Measurements from ENCODE around the gene COPS4. TPM values are rescaled to one million over a fixed set of nuclear protein-coding genes. Genes with fewer than 3 reads are reported as not detected.
"Not testable (repeated sequence)": the region's sequence is repeated elsewhere in the genome, so short reads cannot be mapped to it uniquely, and the experiment has no call there.

Gene COPS4
- total RNA-seq, 2 donors from 2014 or later: 55.2 to 58.1 TPM

DNA sequence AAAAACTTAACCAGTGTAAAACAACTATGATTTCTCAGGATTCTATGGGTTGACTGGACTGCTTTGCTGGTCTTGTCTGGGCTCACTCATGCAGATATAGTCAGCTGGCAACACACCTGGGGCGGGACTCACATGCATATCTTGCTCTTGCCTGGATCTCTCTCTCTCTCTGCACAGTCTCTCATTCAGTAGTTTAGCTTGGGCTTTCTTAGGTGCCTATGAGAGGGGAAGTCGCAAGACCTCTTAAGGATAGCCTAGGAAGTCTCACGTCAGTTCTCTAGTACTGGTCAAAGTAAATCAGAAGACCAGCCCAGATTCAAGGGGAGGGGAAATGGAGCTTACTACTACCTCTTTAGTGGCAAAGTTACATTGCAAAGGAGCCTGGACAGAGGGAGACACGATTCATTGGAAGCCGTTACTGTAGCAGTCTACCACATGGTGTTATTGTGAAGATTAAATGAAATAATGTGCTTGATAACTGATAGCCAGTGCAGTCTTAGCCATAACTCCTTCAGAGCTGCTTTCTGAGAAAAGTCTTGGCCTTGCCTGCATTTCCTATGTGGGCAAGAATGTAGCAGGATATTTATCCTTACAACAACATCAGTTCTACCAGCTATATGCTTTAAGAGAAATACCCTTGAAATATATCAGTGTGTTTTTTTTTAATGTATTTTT lies 2.1 kb downstream of the COPS4 start:
- H3K9me3 ChIP-seq: no peaks in the 10 kb centered on the region
- peaks cover 0 to 20% of the 10 kb centered on the region in 2 donors for H3K4me1 ChIP-seq
- H3K36me3 ChIP-seq: no peaks in the 10 kb centered on the region
- H3K27me3 ChIP-seq: no peaks in the 10 kb centered on the region
- TF ChIP-seq, protein P1, sequence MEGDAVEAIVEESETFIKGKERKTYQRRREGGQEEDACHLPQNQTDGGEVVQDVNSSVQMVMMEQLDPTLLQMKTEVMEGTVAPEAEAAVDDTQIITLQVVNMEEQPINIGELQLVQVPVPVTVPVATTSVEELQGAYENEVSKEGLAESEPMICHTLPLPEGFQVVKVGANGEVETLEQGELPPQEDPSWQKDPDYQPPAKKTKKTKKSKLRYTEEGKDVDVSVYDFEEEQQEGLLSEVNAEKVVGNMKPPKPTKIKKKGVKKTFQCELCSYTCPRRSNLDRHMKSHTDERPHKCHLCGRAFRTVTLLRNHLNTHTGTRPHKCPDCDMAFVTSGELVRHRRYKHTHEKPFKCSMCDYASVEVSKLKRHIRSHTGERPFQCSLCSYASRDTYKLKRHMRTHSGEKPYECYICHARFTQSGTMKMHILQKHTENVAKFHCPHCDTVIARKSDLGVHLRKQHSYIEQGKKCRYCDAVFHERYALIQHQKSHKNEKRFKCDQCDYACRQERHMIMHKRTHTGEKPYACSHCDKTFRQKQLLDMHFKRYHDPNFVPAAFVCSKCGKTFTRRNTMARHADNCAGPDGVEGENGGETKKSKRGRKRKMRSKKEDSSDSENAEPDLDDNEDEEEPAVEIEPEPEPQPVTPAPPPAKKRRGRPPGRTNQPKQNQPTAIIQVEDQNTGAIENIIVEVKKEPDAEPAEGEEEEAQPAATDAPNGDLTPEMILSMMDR (IDR thresholded peaks at IDR 0.05): no peak
- H3K4me3 ChIP-seq: no peak overlapping the region
- no peak overlapping the region for H3K27ac ChIP-seq
- no peak for DNase-seq (ENCODE audit: low spot score)

- H3K36me3 ChIP-seq: no peaks in the 10 kb centered on the region
- H3K27me3 ChIP-seq: no peaks in the 10 kb centered on the region
- H3K4me3 ChIP-seq: no peak overlapping the region
- DNase-seq (ENCODE audit: low spot score): no peak
- no peak overlapping the region for H3K27ac ChIP-seq
- no peaks in the 10 kb centered on the region for H3K9me3 ChIP-seq
- TF ChIP-seq, protein P1 (IDR thresholded peaks at IDR 0.05): no peak
- peaks cover 0 to 20% of the 10 kb centered on the region in 2 donors for H3K4me1 ChIP-seq
Measured at GRCh38 chr4:83040269-83040668, 5.3 kb downstream of the COPS4 start.

DNA sequence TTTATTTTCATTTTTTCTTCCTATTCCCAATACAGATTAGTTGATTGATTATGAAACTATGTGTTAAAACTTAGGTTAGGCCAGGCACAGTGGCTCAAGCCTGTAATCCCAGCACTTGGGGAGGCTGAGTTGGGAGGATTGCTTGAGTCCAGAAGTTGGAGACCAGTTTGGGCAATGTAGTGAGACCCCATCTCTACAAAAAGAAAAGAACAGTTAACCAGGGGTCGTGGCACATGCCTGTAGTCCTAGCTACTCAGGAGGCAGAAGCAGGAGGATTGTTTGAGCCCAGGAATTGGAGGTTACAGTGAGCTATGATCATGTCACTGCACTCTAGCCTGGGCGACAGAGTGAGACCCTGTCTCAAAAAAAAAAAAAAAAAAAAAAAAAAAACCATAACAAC lies 8.2 kb downstream of the COPS4 start:
- not testable (repeated sequence) for H3K36me3 ChIP-seq; H3K27me3 ChIP-seq; H3K4me1 ChIP-seq; H3K9me3 ChIP-seq; H3K4me3 ChIP-seq; DNase-seq (ENCODE audit: low spot score); H3K27ac ChIP-seq

GRCh38 chr4:83043801-83044407 lies 8.9 kb downstream of the COPS4 start:
- Histone ChIP-seq H3K27me3 (no peaks in the 10 kb centered on the region), H3K9me3 (no peaks in the 10 kb centered on the region), H3K27ac (no peak overlapping the region), H3K36me3 (no peaks in the 10 kb centered on the region), H3K4me1 (no peaks in the 10 kb centered on the region), H3K4me3 (no peak overlapping the region)
- DNase-seq (ENCODE audit: low spot score): no peak
- TF ChIP-seq, protein P1 (IDR thresholded peaks at IDR 0.05): no peak

- Histone ChIP-seq H3K27me3 (no peaks in the 10 kb centered on the region), H3K4me3 (no peak overlapping the region), H3K9me3 (no peaks in the 10 kb centered on the region), H3K4me1 (no peaks in the 10 kb centered on the region), H3K27ac (no peak overlapping the region), H3K36me3 (peaks cover 17% of the 10 kb centered on the region)
- DNase-seq (ENCODE audit: low spot score): no peak
- TF ChIP-seq, protein P1 (IDR thresholded peaks at IDR 0.05): no peak
Measured at GRCh38 chr4:83046693-83047473, 11.9 kb downstream of the COPS4 start.

GRCh38 chr4:83048781-83049180 lies 13.8 kb downstream of the COPS4 start:
- H3K4me1 ChIP-seq; H3K27me3 ChIP-seq; DNase-seq (ENCODE audit: low spot score); H3K4me3 ChIP-seq; H3K9me3 ChIP-seq; H3K27ac ChIP-seq: not testable (repeated sequence)
- H3K36me3 ChIP-seq: peaks cover 34% of the 10 kb centered on the region
